ENCODE results near the gene EGFL7. TPM values are rescaled to one million over a fixed set of nuclear protein-coding genes. Genes with fewer than 3 reads are reported as not detected.

Gene EGFL7
- polyA plus RNA-seq, 1 donor: 90.8 TPM

GRCh38 chr9:136661641-136662325 lies 933 bp upstream of the EGFL7 start:
- DNase-seq: no peak

GRCh38 chr9:136662326-136662655 lies 425 bp upstream of the EGFL7 start:
- no peak for DNase-seq

GRCh38 chr9:136664000-136664915 lies 1.5 kb downstream of the EGFL7 start:
- DNase-seq: no peak

GRCh38 chr9:136665111-136665703 lies 2.5 kb downstream of the EGFL7 start:
- no peak for DNase-seq

GRCh38 chr9:136665704-136666371 lies 3.1 kb downstream of the EGFL7 start:
- DNase-seq: no peak

- DNase-seq: no peak
These were observed 3.9 kb downstream of the EGFL7 start for GRCh38 chr9:136666372-136667213.

GRCh38 chr9:136667214-136667939 lies 4.7 kb downstream of the EGFL7 start:
- DNase-seq: no peak

- no peak for DNase-seq
These were observed 5.4 kb downstream of the EGFL7 start for GRCh38 chr9:136667940-136668760.

- no peak for DNase-seq
These were observed 6.5 kb downstream of the EGFL7 start for GRCh38 chr9:136668983-136669790.

GRCh38 chr9:136669791-136670464 lies 7.2 kb downstream of the EGFL7 start:
- no peak for DNase-seq

- DNase-seq: no peak
These were observed 8.0 kb downstream of the EGFL7 start for GRCh38 chr9:136670576-136671253.

- no peak for DNase-seq
These were observed 8.5 kb downstream of the EGFL7 start for GRCh38 chr9:136671254-136671614.

- no peak for DNase-seq
These were observed 9.1 kb downstream of the EGFL7 start for GRCh38 chr9:136671646-136672430.

- DNase-seq: no peak
These were observed 9.8 kb downstream of the EGFL7 start for GRCh38 chr9:136672431-136673087.

- no peak for DNase-seq
These were observed 10.6 kb downstream of the EGFL7 start for GRCh38 chr9:136673088-136673974.
